Activated naive CD8-positive, alpha-beta T cell treated with anti-CD3 and anti-CD28 coated beads, Interleukin-2, amount 50 U/mL, for 24 hours (primary cell): Measurements from ENCODE around the gene TTC1.
A peak's percentile ranks its signal among the peaks of the same experiment; 100 is the strongest.

ENCODE experiments used
- ATAC-seq: fragments of 150-1000 bp; cut with Tn5 transposase; one replicate; pipeline ENCODE4 v1.10.0; 2021
- DNase-seq: peaks from one replicate; pipeline ENCODE4 v3.0.0; 2021
- H3K27ac Mint-ChIP-seq: one replicate; pipeline ENCODE4 v1.8.0; 2021; ENCODE audit warnings: mild to moderate bottlenecking, mixed read lengths
- H3K27me3 Mint-ChIP-seq: one replicate; pipeline ENCODE4 v1.8.0; 2021; ENCODE audit warnings: mixed read lengths
- H3K36me3 Mint-ChIP-seq: one replicate; pipeline ENCODE4 v1.8.0; 2021; ENCODE audit warnings: low read depth, mixed read lengths
- H3K4me1 Mint-ChIP-seq: one replicate; pipeline ENCODE4 v1.8.0; 2021; ENCODE audit warnings: mixed read lengths
- H3K4me3 Mint-ChIP-seq: one replicate; pipeline ENCODE4 v1.8.0; 2021; ENCODE audit warnings: mild to moderate bottlenecking, moderate library complexity, mixed read lengths
- H3K9me3 Mint-ChIP-seq: one replicate; pipeline ENCODE4 v1.8.0; 2021; ENCODE audit warnings: mixed read lengths

Gene TTC1

DNA sequence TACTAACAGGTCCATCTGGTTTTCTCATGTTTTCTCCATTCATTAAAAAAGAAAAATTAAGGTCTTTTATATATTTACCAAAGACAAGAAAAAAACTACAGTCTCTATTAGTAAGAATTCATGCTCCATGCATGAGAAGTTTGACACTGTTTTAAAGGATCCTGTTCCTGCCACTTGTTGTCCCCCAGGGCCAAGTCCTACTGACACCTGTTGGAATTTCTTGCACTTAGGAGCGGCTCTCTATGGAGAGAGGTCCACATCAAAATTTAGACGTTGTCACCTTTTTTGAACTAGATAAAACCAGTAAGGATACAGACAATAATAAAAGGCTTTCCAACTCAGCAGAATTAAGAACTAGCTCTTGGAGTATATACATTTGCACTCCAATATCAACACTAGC lies 68.1 kb downstream of the TTC1 start:
- ATAC-seq (no peak), DNase-seq (no peak)
- no peaks in the 10 kb centered on the region for H3K4me1 Mint-ChIP-seq
- no peak overlapping the region for H3K4me3 Mint-ChIP-seq
- H3K27ac Mint-ChIP-seq, result no peak overlapping the region
- H3K9me3 Mint-ChIP-seq, result no peaks in the 10 kb centered on the region
- H3K27me3 Mint-ChIP-seq, result no peaks in the 10 kb centered on the region
- H3K36me3 Mint-ChIP-seq, result peaks cover 8% of the 10 kb centered on the region

DNA sequence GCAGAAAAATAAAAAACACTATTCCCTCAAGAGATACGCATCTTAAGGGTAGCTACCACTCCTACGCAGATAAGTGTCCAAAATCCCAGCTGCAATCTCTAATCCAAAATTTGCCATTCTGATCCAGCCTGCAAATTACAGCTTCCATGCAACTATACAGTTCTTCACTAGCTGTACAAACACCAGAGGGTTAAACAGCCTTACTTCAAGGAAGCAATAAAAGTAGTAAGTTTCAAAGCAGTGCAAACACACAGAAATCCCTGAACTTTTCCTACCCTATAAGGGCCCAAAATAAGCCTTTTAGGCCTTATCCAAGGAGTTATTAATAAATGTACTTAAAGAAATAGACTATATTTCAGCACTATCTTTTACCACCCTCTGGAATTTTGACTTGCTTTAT lies 70.8 kb downstream of the TTC1 start:
- DNase-seq (no peak), ATAC-seq (no peak)
- Mint-ChIP-seq H3K4me3 (no peak overlapping the region), H3K4me1 (no peaks in the 10 kb centered on the region), H3K27ac (no peak overlapping the region), H3K9me3 (no peaks in the 10 kb centered on the region), H3K27me3 (no peaks in the 10 kb centered on the region), H3K36me3 (peaks cover 6% of the 10 kb centered on the region)

DNA sequence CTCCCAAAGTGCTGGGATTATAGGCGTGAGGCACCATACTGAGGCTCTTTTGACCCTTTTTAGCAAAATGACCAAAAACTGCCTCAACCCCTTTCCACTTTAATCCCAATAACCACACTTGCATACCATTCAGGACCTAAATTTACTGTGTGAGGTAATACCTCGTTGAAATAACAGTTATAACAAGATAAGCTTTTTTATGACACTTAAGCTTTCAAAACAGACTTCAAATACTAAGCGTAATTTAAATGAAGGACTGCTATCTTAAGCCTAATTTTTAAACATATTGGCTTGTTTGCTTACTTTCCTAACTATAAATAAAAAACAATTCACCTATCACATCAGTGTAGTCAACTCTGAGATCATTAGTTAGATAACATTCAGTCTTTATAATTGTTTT lies 72.6 kb downstream of the TTC1 start:
- peaks cover 6% of the 10 kb centered on the region for H3K36me3 Mint-ChIP-seq
- H3K4me3 Mint-ChIP-seq, result no peak overlapping the region
- H3K27ac Mint-ChIP-seq, result no peak overlapping the region
- H3K27me3 Mint-ChIP-seq, result no peaks in the 10 kb centered on the region
- DNase-seq (no peak), ATAC-seq (no peak)
- H3K4me1 Mint-ChIP-seq, result no peaks in the 10 kb centered on the region
- H3K9me3 Mint-ChIP-seq, result no peaks in the 10 kb centered on the region

GRCh38 chr5:160082614-160083500 lies 73.9 kb downstream of the TTC1 start:
- Mint-ChIP-seq H3K27ac (no peak overlapping the region), H3K36me3 (peaks cover 2% of the 10 kb centered on the region), H3K27me3 (no peaks in the 10 kb centered on the region), H3K4me3 (no peak overlapping the region), H3K9me3 (no peaks in the 10 kb centered on the region), H3K4me1 (no peaks in the 10 kb centered on the region)
- DNase-seq (no peak), ATAC-seq (no peak)

DNA sequence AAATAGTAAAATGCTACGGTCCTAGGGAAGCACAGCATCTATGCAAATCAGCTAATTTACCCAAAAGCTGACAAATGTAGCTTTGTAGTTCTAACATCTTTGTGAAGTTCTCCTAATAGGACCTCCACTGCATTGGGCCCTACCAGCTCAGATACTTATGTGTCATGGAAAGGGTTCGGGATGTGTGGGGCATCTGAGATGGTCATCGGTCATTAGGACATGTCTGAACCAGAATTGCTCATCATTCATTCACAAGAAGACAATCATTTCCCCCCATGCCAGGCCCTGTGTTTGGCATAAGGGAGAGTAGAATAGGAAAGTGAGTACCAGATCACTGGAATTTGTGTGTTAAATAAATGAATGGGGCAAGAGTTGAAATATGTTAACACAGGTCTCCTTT lies 74.6 kb downstream of the TTC1 start:
- Mint-ChIP-seq H3K27me3 (no peaks in the 10 kb centered on the region), H3K4me1 (no peaks in the 10 kb centered on the region), H3K4me3 (no peak overlapping the region), H3K27ac (no peak overlapping the region), H3K36me3 (peaks cover 2% of the 10 kb centered on the region), H3K9me3 (no peaks in the 10 kb centered on the region)
- no peak for ATAC-seq
- DNase-seq, result no peak

DNA sequence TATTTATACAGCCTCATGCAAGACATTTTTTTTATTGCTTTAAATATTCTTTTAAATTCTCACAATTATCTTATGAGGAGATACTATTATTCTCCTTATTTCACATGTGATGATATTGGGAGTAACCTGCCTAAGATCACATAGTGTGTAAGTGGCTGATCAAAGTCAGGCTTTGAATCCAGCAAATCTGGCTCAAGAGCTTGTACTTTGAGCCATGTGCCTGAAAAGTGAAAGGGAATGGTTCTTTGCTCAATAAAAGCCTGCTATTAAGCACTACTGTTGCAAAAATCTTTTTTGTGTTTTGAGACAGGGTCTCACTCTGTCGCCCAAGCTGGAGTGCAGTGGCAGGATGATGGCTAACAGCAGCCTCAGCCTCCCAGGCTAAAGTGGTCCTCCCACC lies 75.2 kb downstream of the TTC1 start:
- ATAC-seq (no peak), DNase-seq (no peak)
- H3K27ac Mint-ChIP-seq, result no peak overlapping the region
- H3K36me3 Mint-ChIP-seq, result peaks cover 1% of the 10 kb centered on the region
- no peak overlapping the region for H3K4me3 Mint-ChIP-seq
- H3K4me1 Mint-ChIP-seq, result no peaks in the 10 kb centered on the region
- H3K9me3 Mint-ChIP-seq, result no peaks in the 10 kb centered on the region
- H3K27me3 Mint-ChIP-seq, result no peaks in the 10 kb centered on the region

DNA sequence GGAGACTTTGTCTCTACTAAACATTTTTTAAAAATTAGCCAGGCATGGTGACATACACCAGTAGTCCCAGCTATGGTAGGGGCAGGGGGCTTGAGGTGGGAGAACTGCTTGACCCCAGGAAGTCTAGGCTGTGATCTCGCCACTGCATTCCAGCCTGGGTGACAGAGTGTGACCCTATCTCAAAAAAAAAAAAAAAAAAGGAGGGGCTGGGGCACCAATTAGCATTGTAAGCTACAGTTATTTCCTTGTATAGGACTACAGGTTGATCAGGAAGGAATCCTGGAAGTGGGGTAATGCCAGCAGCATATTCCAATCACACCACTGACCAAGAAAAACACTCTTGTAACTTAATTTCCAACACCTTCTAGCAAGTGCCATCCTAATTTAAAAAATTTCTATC lies 78.3 kb downstream of the TTC1 start:
- no peak overlapping the region for H3K4me3 Mint-ChIP-seq
- no peaks in the 10 kb centered on the region for H3K9me3 Mint-ChIP-seq
- no peak for ATAC-seq
- no peaks in the 10 kb centered on the region for H3K4me1 Mint-ChIP-seq
- H3K27ac Mint-ChIP-seq, result no peak overlapping the region
- H3K36me3 Mint-ChIP-seq, result peaks cover 6% of the 10 kb centered on the region
- H3K27me3 Mint-ChIP-seq, result no peaks in the 10 kb centered on the region
- no peak for DNase-seq

DNA sequence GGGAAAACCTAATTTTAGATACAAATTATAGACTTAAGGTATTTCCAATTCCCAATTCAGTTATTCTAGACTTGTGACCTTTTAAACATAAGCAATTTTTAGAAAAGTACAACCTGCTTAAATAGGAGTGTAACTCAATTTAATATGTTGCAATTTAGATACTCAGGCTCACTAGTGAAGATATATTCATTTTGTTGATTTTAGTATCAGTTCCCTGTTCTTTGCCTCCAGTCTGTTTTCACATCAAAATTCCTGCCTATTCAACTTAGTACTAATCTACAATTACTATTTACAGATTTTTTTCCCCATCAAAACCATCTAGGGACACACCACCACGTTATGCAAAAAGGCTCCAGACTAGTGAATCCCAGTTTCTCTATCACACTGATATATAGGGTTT lies 79.9 kb downstream of the TTC1 start:
- Mint-ChIP-seq H3K9me3 (no peaks in the 10 kb centered on the region), H3K27ac (no peak overlapping the region), H3K36me3 (peaks cover 21% of the 10 kb centered on the region), H3K27me3 (no peaks in the 10 kb centered on the region), H3K4me1 (peaks cover 11% of the 10 kb centered on the region), H3K4me3 (no peak overlapping the region)
- no peak for DNase-seq
- ATAC-seq, result no peak

- Mint-ChIP-seq H3K4me3 (no peak overlapping the region), H3K27me3 (no peaks in the 10 kb centered on the region), H3K9me3 (no peaks in the 10 kb centered on the region), H3K27ac (no peak overlapping the region), H3K4me1 (peaks cover 16% of the 10 kb centered on the region), H3K36me3 (peaks cover 28% of the 10 kb centered on the region)
- ATAC-seq (no peak), DNase-seq (no peak)
These were observed 80.6 kb downstream of the TTC1 start for GRCh38 chr5:160089531-160089930.

- no peak overlapping the region for H3K27ac Mint-ChIP-seq
- DNase-seq (no peak), ATAC-seq (no peak)
- peaks cover 16% of the 10 kb centered on the region for H3K4me1 Mint-ChIP-seq
- H3K4me3 Mint-ChIP-seq, result no peak overlapping the region
- H3K36me3 Mint-ChIP-seq, result peaks cover 28% of the 10 kb centered on the region
- no peaks in the 10 kb centered on the region for H3K27me3 Mint-ChIP-seq
- H3K9me3 Mint-ChIP-seq, result no peaks in the 10 kb centered on the region
These were observed 81.1 kb downstream of the TTC1 start for GRCh38 chr5:160090059-160090458.

GRCh38 chr5:160092514-160092913 lies 83.6 kb downstream of the TTC1 start:
- no peaks in the 10 kb centered on the region for H3K27me3 Mint-ChIP-seq

GRCh38 chr5:160092960-160093707 lies 84.2 kb downstream of the TTC1 start:
- Mint-ChIP-seq H3K27ac (peak overlapping the region; percentile 55), H3K4me3 (no peak overlapping the region), H3K27me3 (no peaks in the 10 kb centered on the region), H3K36me3 (peaks cover 31% of the 10 kb centered on the region), H3K4me1 (peaks cover 16% of the 10 kb centered on the region), H3K9me3 (no peaks in the 10 kb centered on the region)
- no peak for DNase-seq
- no peak for ATAC-seq

More at GRCh38 chr5:160092514-160092913, 83.6 kb downstream of the TTC1 start:
- no peak overlapping the region for H3K27ac Mint-ChIP-seq
- peaks cover 28% of the 10 kb centered on the region for H3K36me3 Mint-ChIP-seq
- peaks cover 16% of the 10 kb centered on the region for H3K4me1 Mint-ChIP-seq
- no peak overlapping the region for H3K4me3 Mint-ChIP-seq
- DNase-seq (no peak), ATAC-seq (no peak)
- no peaks in the 10 kb centered on the region for H3K9me3 Mint-ChIP-seq

GRCh38 chr5:160096178-160096577 lies 87.2 kb downstream of the TTC1 start:
- H3K4me1 Mint-ChIP-seq, result peaks cover 18% of the 10 kb centered on the region
- no peak overlapping the region for H3K4me3 Mint-ChIP-seq
- H3K27ac Mint-ChIP-seq, result no peak overlapping the region
- H3K27me3 Mint-ChIP-seq, result no peaks in the 10 kb centered on the region
- peaks cover 41% of the 10 kb centered on the region for H3K36me3 Mint-ChIP-seq
- no peak for DNase-seq
- no peaks in the 10 kb centered on the region for H3K9me3 Mint-ChIP-seq
- no peak for ATAC-seq

DNA sequence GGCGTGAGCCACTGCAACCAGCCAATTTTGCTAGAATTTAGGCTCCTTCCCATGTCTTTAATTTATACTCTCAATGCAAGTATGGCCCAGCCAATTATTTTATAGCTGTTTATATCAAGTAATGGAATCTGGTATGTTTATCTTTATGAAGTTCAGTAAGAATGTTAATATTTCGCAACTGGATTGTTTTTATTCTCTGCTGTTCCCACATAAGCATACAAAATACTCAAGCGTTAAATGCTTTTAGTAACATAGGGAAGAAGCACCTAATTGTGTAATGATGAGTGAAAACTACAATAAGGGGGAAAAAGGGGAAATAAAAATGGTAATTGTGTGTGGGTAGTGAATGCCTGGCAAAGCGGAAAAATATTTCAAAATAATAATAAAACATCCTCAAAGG lies 89.1 kb downstream of the TTC1 start:
- no peak for DNase-seq
- no peak overlapping the region for H3K4me3 Mint-ChIP-seq
- ATAC-seq, result no peak
- H3K36me3 Mint-ChIP-seq, result peaks cover 35% of the 10 kb centered on the region
- H3K9me3 Mint-ChIP-seq, result no peaks in the 10 kb centered on the region
- no peak overlapping the region for H3K27ac Mint-ChIP-seq
- H3K4me1 Mint-ChIP-seq, result peaks cover 15% of the 10 kb centered on the region
- no peaks in the 10 kb centered on the region for H3K27me3 Mint-ChIP-seq

GRCh38 chr5:160105686-160106360 lies 96.9 kb downstream of the TTC1 start:
- no peak overlapping the region for H3K27ac Mint-ChIP-seq

More at GRCh38 chr5:160105686-160106360, 96.9 kb downstream of the TTC1 start:
- peaks cover 30% of the 10 kb centered on the region for H3K36me3 Mint-ChIP-seq
- H3K9me3 Mint-ChIP-seq, result no peaks in the 10 kb centered on the region
- no peak overlapping the region for H3K4me3 Mint-ChIP-seq
- peaks cover 14% of the 10 kb centered on the region for H3K4me1 Mint-ChIP-seq
- ATAC-seq (no peak), DNase-seq (no peak)
- no peaks in the 10 kb centered on the region for H3K27me3 Mint-ChIP-seq
